ENCODE data around the gene SLC16A10.

The SLC16A10 gene

DNA sequence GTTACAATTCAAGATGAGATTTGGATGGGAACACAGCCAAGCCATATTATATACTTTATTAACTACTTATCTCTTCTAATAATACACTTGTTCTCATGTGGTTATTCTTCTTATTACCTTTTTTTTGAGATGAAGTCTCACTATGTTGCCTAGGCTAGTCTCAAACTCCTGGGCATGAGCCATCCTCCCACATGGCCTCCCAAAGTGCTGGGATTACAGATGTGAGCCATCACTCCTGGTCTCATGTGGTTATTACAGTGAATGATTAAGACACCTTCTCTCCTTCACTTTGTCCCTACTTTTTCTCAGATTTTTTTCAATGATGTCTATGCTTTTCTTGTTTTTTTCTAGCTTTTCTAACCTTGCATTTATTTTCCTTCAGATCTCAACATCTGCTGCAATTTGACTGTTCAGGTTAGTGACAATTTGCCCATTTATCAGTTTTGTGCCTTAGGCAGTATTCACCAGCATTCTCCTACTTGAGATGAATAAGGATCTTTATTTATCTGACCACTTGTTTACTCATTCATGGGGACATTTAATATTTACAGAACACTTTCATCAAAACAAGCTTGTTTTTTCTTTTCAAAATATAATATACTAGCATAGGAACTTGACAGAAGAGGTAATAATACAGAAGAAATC is 105.7 kb downstream of the SLC16A10 start:
- Histone ChIP-seq H4K20me1 (ENCODE audit: insufficient read depth, low read length) (no peaks in the 10 kb centered on the region), H3K27ac (ENCODE audit: low read depth, low read length, poor library complexity, severe bottlenecking) (no peak overlapping the region), H3K4me3 (ENCODE audit: low read depth, low read length, poor library complexity, severe bottlenecking) (no peak overlapping the region), H3K4me2 (ENCODE audit: low read length) (no peak overlapping the region), H3K9me3 (ENCODE audit: low read length) (no peaks in the 10 kb centered on the region), H3K9ac (ENCODE audit: low read length) (no peak overlapping the region), H3F3A (ENCODE audit: insufficient read depth, low read length) (no peaks in the 10 kb centered on the region), H3K4me1 (ENCODE audit: insufficient read depth, low read length, severe bottlenecking) (no peaks in the 10 kb centered on the region), H3K9me2 (ENCODE audit: low read depth, low read length) (no peaks in the 10 kb centered on the region), H2AFZ (ENCODE audit: low read length) (no peak overlapping the region), H3K79me2 (ENCODE audit: insufficient read depth, low read length) (no peaks in the 10 kb centered on the region), H3K27me3 (ENCODE audit: insufficient read depth, low read length) (no peaks in the 10 kb centered on the region), H3K36me3 (ENCODE audit: insufficient read depth, low read length) (no peaks in the 10 kb centered on the region)
- TF ChIP-seq, protein P1, sequence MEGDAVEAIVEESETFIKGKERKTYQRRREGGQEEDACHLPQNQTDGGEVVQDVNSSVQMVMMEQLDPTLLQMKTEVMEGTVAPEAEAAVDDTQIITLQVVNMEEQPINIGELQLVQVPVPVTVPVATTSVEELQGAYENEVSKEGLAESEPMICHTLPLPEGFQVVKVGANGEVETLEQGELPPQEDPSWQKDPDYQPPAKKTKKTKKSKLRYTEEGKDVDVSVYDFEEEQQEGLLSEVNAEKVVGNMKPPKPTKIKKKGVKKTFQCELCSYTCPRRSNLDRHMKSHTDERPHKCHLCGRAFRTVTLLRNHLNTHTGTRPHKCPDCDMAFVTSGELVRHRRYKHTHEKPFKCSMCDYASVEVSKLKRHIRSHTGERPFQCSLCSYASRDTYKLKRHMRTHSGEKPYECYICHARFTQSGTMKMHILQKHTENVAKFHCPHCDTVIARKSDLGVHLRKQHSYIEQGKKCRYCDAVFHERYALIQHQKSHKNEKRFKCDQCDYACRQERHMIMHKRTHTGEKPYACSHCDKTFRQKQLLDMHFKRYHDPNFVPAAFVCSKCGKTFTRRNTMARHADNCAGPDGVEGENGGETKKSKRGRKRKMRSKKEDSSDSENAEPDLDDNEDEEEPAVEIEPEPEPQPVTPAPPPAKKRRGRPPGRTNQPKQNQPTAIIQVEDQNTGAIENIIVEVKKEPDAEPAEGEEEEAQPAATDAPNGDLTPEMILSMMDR (IDR thresholded peaks at IDR 0.05; ENCODE audit: low read length): no peak
- TF ChIP-seq EZH2 (IDR thresholded peaks at IDR 0.05; ENCODE audit: borderline replicate concordance, low read length): no peak

DNA sequence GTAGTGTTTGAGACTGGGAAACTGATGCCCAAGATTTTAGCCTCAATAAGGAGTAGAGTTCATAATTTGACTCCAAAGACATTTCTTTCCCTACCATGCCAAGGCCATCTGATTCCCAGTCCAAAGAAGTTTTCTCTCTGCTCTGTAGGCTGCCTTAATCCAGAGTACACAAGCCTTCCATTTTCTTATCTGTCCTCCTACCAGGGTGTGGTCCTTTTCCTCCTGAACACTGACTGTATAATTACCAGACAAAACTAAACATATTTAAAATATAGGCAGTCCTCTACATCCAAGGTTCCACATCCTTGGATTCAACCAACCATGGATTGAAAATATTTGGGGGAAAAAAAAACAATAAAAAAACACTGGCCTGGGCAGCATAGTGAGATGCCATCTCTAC is 108.4 kb downstream of the SLC16A10 start:
- Histone ChIP-seq H3K27ac (ENCODE audit: low read depth, low read length, poor library complexity, severe bottlenecking) (no peak overlapping the region), H3K4me1 (ENCODE audit: insufficient read depth, low read length, severe bottlenecking) (peaks cover 8% of the 10 kb centered on the region), H2AFZ (ENCODE audit: low read length) (no peak overlapping the region), H3K9me3 (ENCODE audit: low read length) (no peaks in the 10 kb centered on the region), H3K4me3 (ENCODE audit: low read depth, low read length, poor library complexity, severe bottlenecking) (no peak overlapping the region), H3K79me2 (ENCODE audit: insufficient read depth, low read length) (no peaks in the 10 kb centered on the region), H3K4me2 (ENCODE audit: low read length) (no peak overlapping the region), H3F3A (ENCODE audit: insufficient read depth, low read length) (no peaks in the 10 kb centered on the region), H3K9me2 (ENCODE audit: low read depth, low read length) (no peaks in the 10 kb centered on the region), H3K9ac (ENCODE audit: low read length) (no peak overlapping the region), H3K36me3 (ENCODE audit: insufficient read depth, low read length) (no peaks in the 10 kb centered on the region), H3K27me3 (ENCODE audit: insufficient read depth, low read length) (no peaks in the 10 kb centered on the region), H4K20me1 (ENCODE audit: insufficient read depth, low read length) (no peaks in the 10 kb centered on the region)
- TF ChIP-seq EZH2 (IDR thresholded peaks at IDR 0.05; ENCODE audit: borderline replicate concordance, low read length): no peak
- TF ChIP-seq, protein P1 (IDR thresholded peaks at IDR 0.05; ENCODE audit: low read length): no peak

DNA sequence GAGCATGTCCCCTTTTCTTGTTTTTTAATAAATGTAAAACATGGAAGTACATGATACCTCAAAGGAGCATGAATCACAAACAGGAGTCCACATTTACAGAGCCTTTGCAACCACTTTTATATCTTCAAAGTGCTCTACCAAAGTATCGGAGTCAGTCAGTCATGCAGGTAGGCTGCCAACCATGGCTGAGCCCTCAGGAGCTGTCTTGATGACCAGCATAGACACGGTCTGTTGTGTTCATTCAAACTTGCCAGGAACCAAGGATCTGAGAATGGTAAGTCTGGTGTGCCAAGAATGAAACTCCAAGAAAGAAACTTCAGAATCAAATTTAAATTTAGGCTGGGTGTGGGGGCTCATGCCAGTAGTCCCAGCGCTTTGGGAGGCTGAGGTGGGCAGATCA is 111.5 kb downstream of the SLC16A10 start:
- no peaks in the 10 kb centered on the region for H3K36me3 ChIP-seq (ENCODE audit: insufficient read depth, low read length)
- H2AFZ ChIP-seq (ENCODE audit: low read length): no peak overlapping the region
- no peak overlapping the region for H3K4me3 ChIP-seq (ENCODE audit: low read depth, low read length, poor library complexity, severe bottlenecking)
- no peaks in the 10 kb centered on the region for H3K27me3 ChIP-seq (ENCODE audit: insufficient read depth, low read length)
- H3K4me2 ChIP-seq (ENCODE audit: low read length): no peak overlapping the region
- no peaks in the 10 kb centered on the region for H3K9me3 ChIP-seq (ENCODE audit: low read length)
- peaks cover 12% of the 10 kb centered on the region for H3K4me1 ChIP-seq (ENCODE audit: insufficient read depth, low read length, severe bottlenecking)
- H3K9ac ChIP-seq (ENCODE audit: low read length): no peak overlapping the region
- no peaks in the 10 kb centered on the region for H3F3A ChIP-seq (ENCODE audit: insufficient read depth, low read length)
- no peaks in the 10 kb centered on the region for H4K20me1 ChIP-seq (ENCODE audit: insufficient read depth, low read length)
- no peak overlapping the region for H3K27ac ChIP-seq (ENCODE audit: low read depth, low read length, poor library complexity, severe bottlenecking)
- TF ChIP-seq, protein P1 (IDR thresholded peaks at IDR 0.05; ENCODE audit: low read length): no peak
- TF ChIP-seq EZH2 (IDR thresholded peaks at IDR 0.05; ENCODE audit: borderline replicate concordance, low read length): no peak
- H3K79me2 ChIP-seq (ENCODE audit: insufficient read depth, low read length): no peaks in the 10 kb centered on the region
- H3K9me2 ChIP-seq (ENCODE audit: low read depth, low read length): no peaks in the 10 kb centered on the region
